IPS-NIHi11 (cell line): Measurements from ENCODE around the gene CSTPP1.
"Not testable (repeated sequence)": the region's sequence is repeated elsewhere in the genome, so short reads cannot be mapped to it uniquely, and the experiment has no call there.

Source experiments
- DNase-seq: peaks from one replicate; pipeline ENCODE4 v3.0.0; 2012; ENCODE audit warnings: mixed read lengths, low spot score

Gene CSTPP1

GRCh38 chr11:47050284-47050683, 113.7 kb downstream of the CSTPP1 start:
- no peak for DNase-seq

- DNase-seq: no peak
These were observed 114.7 kb downstream of the CSTPP1 start for GRCh38 chr11:47051217-47051616.

GRCh38 chr11:47052165-47052564, 115.6 kb downstream of the CSTPP1 start:
- no peak for DNase-seq

GRCh38 chr11:47052576-47052975, 116.0 kb downstream of the CSTPP1 start:
- DNase-seq: no peak

GRCh38 chr11:47055534-47055933, 119.0 kb downstream of the CSTPP1 start:
- no peak for DNase-seq

- DNase-seq: no peak
These were observed 119.8 kb downstream of the CSTPP1 start for GRCh38 chr11:47056261-47056915.

- DNase-seq: no peak
These were observed 120.8 kb downstream of the CSTPP1 start for GRCh38 chr11:47057365-47057764.

- DNase-seq: no peak
These were observed 124.2 kb downstream of the CSTPP1 start for GRCh38 chr11:47060807-47061206.

- DNase-seq: no peak
These were observed 125.0 kb downstream of the CSTPP1 start for GRCh38 chr11:47061429-47062178.

- no peak for DNase-seq
These were observed 126.2 kb downstream of the CSTPP1 start for GRCh38 chr11:47062736-47063135.

GRCh38 chr11:47067401-47067800, 130.8 kb downstream of the CSTPP1 start:
- DNase-seq: no peak

- no peak for DNase-seq
These were observed 134.2 kb downstream of the CSTPP1 start for GRCh38 chr11:47070769-47071168.

GRCh38 chr11:47071341-47071740, 134.8 kb downstream of the CSTPP1 start:
- no peak for DNase-seq

GRCh38 chr11:47071791-47072261, 135.3 kb downstream of the CSTPP1 start:
- no peak for DNase-seq

- DNase-seq: no peak
These were observed 142.4 kb downstream of the CSTPP1 start for GRCh38 chr11:47078751-47079521.

- DNase-seq: not testable (repeated sequence)
These were observed 144.2 kb downstream of the CSTPP1 start for GRCh38 chr11:47080775-47081174.

GRCh38 chr11:47083913-47084312, 147.4 kb downstream of the CSTPP1 start:
- DNase-seq: no peak

- no peak for DNase-seq
These were observed 151.2 kb downstream of the CSTPP1 start for GRCh38 chr11:47087801-47088200.

- DNase-seq: no peak
These were observed 157.0 kb downstream of the CSTPP1 start for GRCh38 chr11:47093541-47093940.

- not testable (repeated sequence) for DNase-seq
These were observed 160.3 kb downstream of the CSTPP1 start for GRCh38 chr11:47096871-47097270.

GRCh38 chr11:47098223-47098622, 161.7 kb downstream of the CSTPP1 start:
- DNase-seq: not testable (repeated sequence)

GRCh38 chr11:47099214-47099917, 162.8 kb downstream of the CSTPP1 start:
- no peak for DNase-seq
